GM10266 (cell line): ENCODE measurements around the gene ATP11A.

ENCODE experiments used
- DNase-seq: peaks from one replicate; pipeline ENCODE4 v3.0.0; 2012; ENCODE audit errors: extremely low spot score
- CTCF ChIP-seq: IDR thresholded peaks from 2 replicates; pipeline ENCODE4 v1.5.1; 2012; ENCODE audit warnings: mild to moderate bottlenecking, low read depth; ENCODE audit not compliant: control insufficient read depth, insufficient read depth; ENCODE audit errors: missing control alignments

The ATP11A gene

GRCh38 chr13:112850273-112850672, 160.4 kb downstream of the ATP11A start:
- no peak for DNase-seq

GRCh38 chr13:112851107-112852038, 161.5 kb downstream of the ATP11A start:
- DNase-seq, result no peak
- TF ChIP-seq CTCF, result no peak

More at GRCh38 chr13:112850273-112850672, 160.4 kb downstream of the ATP11A start:
- TF ChIP-seq CTCF, result no peak

- DNase-seq, result no peak
- TF ChIP-seq CTCF, result no peak
These were observed 162.6 kb downstream of the ATP11A start for GRCh38 chr13:112852392-112852791.

- TF ChIP-seq CTCF, result no peak
- DNase-seq, result no peak
These were observed 163.0 kb downstream of the ATP11A start for GRCh38 chr13:112852808-112853207.

GRCh38 chr13:112854321-112854720, 164.5 kb downstream of the ATP11A start:
- DNase-seq, result no peak
- no peak for TF ChIP-seq CTCF

- DNase-seq, result no peak
- TF ChIP-seq CTCF, result no peak
These were observed 166.0 kb downstream of the ATP11A start for GRCh38 chr13:112855859-112856258.

- no peak for TF ChIP-seq CTCF
- DNase-seq, result no peak
These were observed 168.2 kb downstream of the ATP11A start for GRCh38 chr13:112857914-112858490.
